ENCODE data around the gene CERS6. TPM values are rescaled to one million over a fixed set of nuclear protein-coding genes. Genes with fewer than 3 reads are reported as not detected.

CERS6 gene
- total and polyA plus RNA-seq, 2 of the 8 experiments (the other 6 are each of a cell fraction or from before 2014, with no cell fraction given) = 6.8 to 28.2 TPM

DNA sequence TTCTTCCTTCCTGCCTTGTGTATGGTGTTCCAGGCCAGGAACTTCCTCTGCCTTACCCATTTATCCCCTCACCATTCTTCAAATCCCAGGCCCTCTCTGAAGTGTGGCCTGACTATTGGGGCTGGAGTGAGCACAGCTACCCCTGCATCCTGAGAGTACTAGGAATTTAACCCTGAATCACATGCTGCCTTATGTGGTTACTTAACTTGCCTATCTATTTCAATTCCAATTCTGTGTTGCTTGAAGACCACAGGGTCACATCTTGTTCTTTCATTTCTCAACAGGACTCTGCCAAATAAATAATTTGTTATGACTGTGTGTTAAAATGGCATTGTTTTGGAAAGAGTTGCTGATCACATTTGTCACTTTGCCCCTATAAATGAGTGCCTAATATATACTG, 108.6 kb downstream of the CERS6 start (continued):
- TF ChIP-seq, protein P1, sequence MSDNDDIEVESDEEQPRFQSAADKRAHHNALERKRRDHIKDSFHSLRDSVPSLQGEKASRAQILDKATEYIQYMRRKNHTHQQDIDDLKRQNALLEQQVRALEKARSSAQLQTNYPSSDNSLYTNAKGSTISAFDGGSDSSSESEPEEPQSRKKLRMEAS (IDR thresholded peaks at IDR 0.05) = no peak
- TF ChIP-seq MAFK (IDR thresholded peaks at IDR 0.05; ENCODE audit: low read depth, low read length) (no peak), ASH2L (IDR thresholded peaks at IDR 0.05; ENCODE audit: low read length) (no peak), HDAC6 (IDR thresholded peaks at IDR 0.05; ENCODE audit: low read depth, low read length) (no peak), ATF2 (IDR thresholded peaks at IDR 0.05; ENCODE audit: low read length) (no peak), RXRA (IDR thresholded peaks at IDR 0.05; ENCODE audit: insufficient read depth, low read depth, low read length) (no peak), CBX8 (IDR thresholded peaks at IDR 0.05; ENCODE audit: borderline replicate concordance, low read depth, low read length) (no peak), SRF (IDR thresholded peaks at IDR 0.05; ENCODE audit: low read depth, low read length) (no peak), NANOG (IDR thresholded peaks at IDR 0.05; ENCODE audit: insufficient read depth, low read depth, low read length, poor library complexity, severe bottlenecking) (no peak), PHF8 (conservative IDR thresholded peaks at IDR 0.05; ENCODE audit: low read depth, low read length) (no peak), SP1 (IDR thresholded peaks at IDR 0.05; ENCODE audit: low read depth, low read length) (no peak), YY1 (IDR thresholded peaks at IDR 0.05; ENCODE audit: low read depth, low read length) (no peak), NRF1 (IDR thresholded peaks at IDR 0.05; ENCODE audit: low read depth, low read length) (no peak), KDM4A (IDR thresholded peaks at IDR 0.05; ENCODE audit: low read depth, low read length, severe bottlenecking) (no peak), ZNF274 (IDR thresholded peaks at IDR 0.05; ENCODE audit: borderline replicate concordance, extremely low read depth, low read length) (no peak), TAF1 (IDR thresholded peaks at IDR 0.05; ENCODE audit: low read depth, low read length) (no peak)
